ENCODE data around the gene HPS3.
"Not testable (repeated sequence)": the region's sequence is repeated elsewhere in the genome, so short reads cannot be mapped to it uniquely, and the experiment has no call there.

The HPS3 gene

GRCh38 chr3:149186721-149187120, 57.3 kb downstream of the HPS3 start:
- DNase-seq = no peak

DNA sequence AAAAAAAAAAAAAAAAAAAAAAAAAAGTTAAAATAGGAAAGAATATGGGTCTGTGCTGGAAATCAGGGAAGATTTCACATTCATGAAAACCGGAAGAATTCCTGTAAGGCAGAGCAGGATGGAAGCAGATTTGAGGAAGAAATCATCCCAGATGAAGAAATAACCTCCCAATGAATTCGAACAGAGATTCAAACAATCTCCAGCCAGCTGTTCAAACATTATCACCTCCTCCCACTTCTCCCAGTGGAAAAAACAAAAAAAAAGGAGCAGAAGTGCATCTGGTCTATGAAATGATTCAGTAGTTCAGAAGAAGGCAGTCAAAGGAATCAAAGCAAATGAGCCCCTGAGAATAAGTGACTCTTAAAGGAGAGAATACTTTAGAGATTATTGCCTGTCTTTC, 59.1 kb downstream of the HPS3 start:
- no peak for DNase-seq

- no peak for DNase-seq
Observed at GRCh38 chr3:149195221-149195620, 65.8 kb downstream of the HPS3 start.

DNA sequence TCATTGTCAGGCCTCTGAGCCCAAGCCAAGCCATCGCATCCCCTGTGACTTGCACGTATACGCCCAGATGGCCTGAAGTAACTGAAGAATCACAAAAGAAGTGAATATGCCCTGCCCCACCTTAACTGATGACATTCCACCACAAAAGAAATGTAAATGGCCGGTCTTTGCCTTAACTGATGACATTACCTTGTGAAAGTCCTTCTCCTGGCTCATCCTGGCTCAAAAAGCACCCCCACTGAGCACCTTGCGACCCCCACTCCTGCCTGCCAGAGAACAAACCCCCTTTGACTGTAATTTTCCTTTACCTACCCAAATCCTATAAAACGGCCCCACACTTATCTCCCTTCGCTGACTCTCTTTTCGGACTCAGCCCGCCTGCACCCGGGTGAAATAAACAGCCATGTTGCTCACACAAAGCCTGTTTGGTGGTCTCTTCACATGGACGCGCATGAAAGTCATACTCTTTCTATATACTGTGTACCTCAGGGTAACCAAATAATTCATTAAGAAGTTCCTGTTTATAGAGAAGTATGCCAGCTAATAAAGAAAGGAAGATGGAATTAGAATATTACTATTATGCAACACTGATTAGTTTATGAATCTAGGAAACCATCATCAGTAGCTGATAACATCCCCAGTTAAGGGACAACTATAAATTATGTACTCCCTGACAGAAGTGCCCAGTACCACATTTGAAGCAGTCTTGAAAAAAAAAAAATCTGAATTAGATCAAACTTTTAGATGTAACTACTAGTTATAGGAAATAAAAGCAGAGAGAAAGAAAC, 67.6 kb downstream of the HPS3 start:
- not testable (repeated sequence) for DNase-seq

GRCh38 chr3:149197669-149198068, 68.2 kb downstream of the HPS3 start:
- no peak for DNase-seq

DNA sequence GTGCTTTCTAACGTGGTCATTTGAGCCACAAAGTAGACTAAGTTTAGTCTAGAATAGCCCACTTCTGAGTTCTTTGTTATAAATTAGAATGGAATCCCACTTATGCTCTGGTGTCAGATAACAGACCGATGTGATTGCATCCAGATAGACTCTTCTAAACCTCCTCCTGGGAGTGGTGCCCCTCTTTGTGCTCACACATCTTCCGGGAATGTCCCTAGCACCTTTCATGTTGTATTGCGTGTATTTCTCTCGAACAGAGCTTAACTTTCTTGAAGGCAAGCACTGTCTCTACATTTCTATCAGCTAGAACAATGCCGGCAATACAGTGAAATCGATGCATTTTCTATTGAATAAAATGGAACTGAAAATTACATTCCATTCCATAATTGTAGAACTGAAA, 69.2 kb downstream of the HPS3 start:
- no peak for DNase-seq

GRCh38 chr3:149199474-149199873, 70.0 kb downstream of the HPS3 start:
- no peak for DNase-seq

GRCh38 chr3:149203758-149204157, 74.3 kb downstream of the HPS3 start:
- DNase-seq = peak; percentile 39

GRCh38 chr3:149204390-149204991, 75.1 kb downstream of the HPS3 start:
- DNase-seq = no peak

- DNase-seq = no peak
Observed at GRCh38 chr3:149207475-149207874, 78.0 kb downstream of the HPS3 start.

GRCh38 chr3:149209431-149209830, 80.0 kb downstream of the HPS3 start:
- DNase-seq = no peak

GRCh38 chr3:149212386-149212785, 82.9 kb downstream of the HPS3 start:
- no peak for DNase-seq

GRCh38 chr3:149214702-149215101, 85.3 kb downstream of the HPS3 start:
- DNase-seq = no peak

- no peak for DNase-seq
Observed at GRCh38 chr3:149215515-149215914, 86.1 kb downstream of the HPS3 start.

DNA sequence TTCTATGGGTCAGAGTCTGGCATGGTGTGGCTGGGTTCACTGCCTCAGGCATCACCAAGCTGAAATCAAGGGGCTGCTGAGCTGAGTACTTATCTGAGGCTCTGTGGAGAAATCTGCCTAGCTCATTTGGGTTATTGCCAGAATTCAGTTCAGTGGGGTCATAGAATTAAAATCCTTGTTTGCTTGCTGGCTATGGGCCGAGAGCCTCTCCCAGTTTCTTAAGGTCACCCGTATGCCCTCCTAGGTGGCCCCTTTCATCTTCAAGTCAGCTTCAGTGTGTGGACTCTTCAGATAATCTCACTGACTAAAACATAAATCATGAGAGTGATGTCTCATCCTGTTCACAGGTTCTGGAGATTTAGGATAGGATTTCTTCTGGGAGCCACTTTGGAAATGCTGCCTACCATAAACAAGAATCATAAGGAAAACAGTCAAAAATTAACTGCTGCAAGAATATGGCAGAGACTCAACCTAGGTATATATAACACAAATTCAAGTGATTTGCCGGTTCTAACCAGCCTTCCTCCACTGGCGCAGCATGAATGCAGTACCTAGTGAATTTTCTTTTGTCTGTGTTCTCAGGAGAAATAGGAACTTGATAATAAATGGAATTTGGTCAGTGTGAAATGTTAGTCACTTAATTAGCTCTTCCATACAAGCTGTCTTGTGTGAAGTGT, 86.9 kb downstream of the HPS3 start:
- no peak for DNase-seq

DNA sequence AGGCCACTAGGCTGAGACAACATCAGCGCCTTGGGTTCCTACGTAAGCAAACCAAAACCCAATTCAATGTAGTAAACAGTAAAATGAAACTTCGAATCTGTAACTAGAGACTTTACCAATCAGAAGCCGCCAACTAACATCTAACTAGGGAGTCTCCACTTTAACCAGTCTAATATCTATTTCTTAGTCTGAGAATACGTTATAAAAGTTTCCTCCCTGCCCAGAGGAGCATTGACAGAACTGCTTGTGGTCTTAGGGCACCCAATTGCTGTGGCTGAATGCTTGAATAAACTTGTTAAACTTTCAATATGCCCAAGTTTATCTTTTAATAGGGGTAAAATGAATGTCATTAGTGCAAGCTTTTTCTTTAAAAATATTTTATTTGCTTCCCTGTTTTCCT, 87.9 kb downstream of the HPS3 start:
- no peak for DNase-seq

DNA sequence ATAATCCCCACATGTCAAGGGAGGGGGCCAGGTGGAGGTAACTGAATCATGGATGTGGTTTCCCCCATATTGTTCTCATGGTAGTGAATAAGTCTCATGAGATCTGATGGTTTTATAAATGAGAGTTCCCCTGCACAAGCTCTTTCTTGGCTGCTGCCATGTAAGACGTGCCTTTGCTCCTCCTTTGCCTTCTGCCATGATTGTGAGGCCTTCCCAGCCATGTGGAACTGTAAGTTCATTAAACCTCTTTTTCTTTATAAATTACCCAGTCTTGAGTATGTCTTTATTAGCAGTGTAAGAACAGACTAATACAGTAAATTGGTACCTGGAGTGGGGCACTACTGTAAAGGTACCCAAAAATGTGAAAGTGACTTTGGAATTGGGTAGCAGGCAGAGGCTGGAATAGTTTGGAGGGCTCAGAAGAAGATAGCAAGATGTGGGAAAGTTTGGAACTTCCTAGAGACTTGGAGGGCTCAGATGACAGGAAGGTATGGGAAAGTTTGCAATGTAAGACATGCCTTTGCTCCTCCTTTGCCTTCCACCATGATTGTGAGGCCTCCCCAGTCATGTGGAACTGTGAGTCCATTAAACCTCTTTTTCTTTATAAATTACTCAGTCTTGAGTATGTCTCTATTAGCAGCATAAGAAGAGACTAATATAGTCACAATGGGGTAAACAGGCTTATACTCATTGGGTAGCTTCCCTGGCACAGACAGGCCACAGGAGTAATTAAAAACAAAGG, 90.1 kb downstream of the HPS3 start:
- DNase-seq = not testable (repeated sequence)

- DNase-seq = peak; percentile 35
Observed at GRCh38 chr3:149221783-149222517, 92.5 kb downstream of the HPS3 start, which contains the start of gene CP. TSS of gene CP (minus strand) at chr3:149221829. CDS start at chr3:149221792, 37 bp downstream.

All from inflammatory macrophage treated with lipopolysaccharide for 4 hours (primary cell).